Kidney (tissue), 14 donors: ENCODE measurements around the gene RGS6. TPM values are rescaled to one million over a fixed set of nuclear protein-coding genes. Genes with fewer than 3 reads are reported as not detected.

Experiments used
- DNase-seq, 5 donors: peaks; one replicate each; pipeline ENCODE4 v3.0.0-alpha.2; 2013 to 2020
- FAIRE-seq: peaks from 2 replicates; lab custom pipeline; 2012; peaks lifted over from hg19 to GRCh38; lab: Jason Lieb, UNC
- H3K27ac ChIP-seq, 2 donors: one replicate each; pipeline ENCODE4 v1.7.0; 2013; ENCODE audit warnings: low read depth in 2 of 2, low read length in 2 of 2, inconsistent platforms in 1 of 2
- H3K27me3 ChIP-seq: one replicate; pipeline ENCODE4 v1.7.1; 2013; ENCODE audit warnings: low read length, inconsistent platforms; ENCODE audit not compliant: control insufficient read depth, insufficient read depth
- H3K36me3 ChIP-seq, 3 donors: one replicate each; pipeline versions ENCODE4 v1.7.0 to v1.7.1; 2013; ENCODE audit warnings: low read length in 3 of 3, control low read depth in 1 of 3, inconsistent platforms in 1 of 3; ENCODE audit not compliant: insufficient read depth in 3 of 3, control insufficient read depth in 2 of 3
- H3K4me1 ChIP-seq, 3 donors: one replicate each; pipeline versions ENCODE4 v1.7.0 to v1.7.1; 2013; ENCODE audit warnings: low read length in 3 of 3, inconsistent platforms in 1 of 3, low read depth in 1 of 3; ENCODE audit not compliant: control insufficient read depth in 2 of 3, insufficient read depth in 2 of 3
- H3K4me3 ChIP-seq, 3 donors: one replicate each; pipeline versions ENCODE4 v1.7.0 to v1.8.1; 2013; ENCODE audit warnings: low read length in 3 of 3, control low read depth in 1 of 3, inconsistent platforms in 1 of 3
- H3K9ac ChIP-seq, 3 donors: one replicate each; pipeline versions ENCODE4 v1.7.0 to v1.7.1; 2013; ENCODE audit warnings: low read length in 3 of 3, control low read depth in 1 of 3, inconsistent platforms in 1 of 3
- H3K9me3 ChIP-seq, 3 donors: one replicate each; pipeline versions ENCODE4 v1.7.0 to v1.7.1; 2013; ENCODE audit warnings: low read length in 3 of 3, control low read depth in 1 of 3, inconsistent platforms in 1 of 3; ENCODE audit not compliant: control insufficient read depth in 2 of 3, insufficient read depth in 1 of 3
- intact Hi-C: fragments of 100-400 bp; cut with DNase I; formaldehyde crosslinking; loops from one replicate; pipeline ENCODE4 v1.11.1; 2022
- polyA plus RNA-seq: library from polyadenylated mRNA; stranded (reverse); fragments of 350-450 nt; fragmentation: Illumina TruSeq; extraction: RNeasy Lipid Tissue Mini Kit (QIAGEN cat#74804); gene quantifications from one replicate; pipeline ENCODE4 v1.2.3, GENCODE V29; 2014; ENCODE audit warnings: low read depth, low replicate concordance; ENCODE audit not compliant: insufficient read depth
- total RNA-seq: library from RNA; stranded (reverse); fragmentation: NEBNext Ultra II Directional; extraction: Animal tissue kit (Norgen Biotek cat#: 25700); gene quantifications from one replicate; pipeline ENCODE4 v1.2.1, GENCODE V29; 2021
- TF ChIP-seq, protein P1 (sequence below): IDR thresholded peaks from 3 replicates; pipeline ENCODE4 v1.5.1; 2012; ENCODE audit warnings: mild to moderate bottlenecking, moderate library complexity, borderline replicate concordance; ENCODE audit not compliant: insufficient read depth; ENCODE audit errors: extremely low read depth
- donor health status: control.
- donor health status: control.
- donor health status: control.
- donor health status: control.
- donor health status: control.
- donor health status: DM: yes; HTN: yes; CAD: no.
- donor health status: Normal renal cell carcinoma (clear cell type).

Gene RGS6
- total and polyA plus RNA-seq, 2 donors from 2014 or later = 1.1 to 1.4 TPM

- Histone ChIP-seq H3K27ac (no peak overlapping the region), H3K27me3 (no peaks in the 10 kb centered on the region), H3K4me3 (no peak overlapping the region), H3K9ac (no peak overlapping the region), H3K4me1 (no peaks in the 10 kb centered on the region), H3K36me3 (no peaks in the 10 kb centered on the region), H3K9me3 (no peaks in the 10 kb centered on the region)
- intact Hi-C loops = no loop called here
- TF ChIP-seq, protein P1, sequence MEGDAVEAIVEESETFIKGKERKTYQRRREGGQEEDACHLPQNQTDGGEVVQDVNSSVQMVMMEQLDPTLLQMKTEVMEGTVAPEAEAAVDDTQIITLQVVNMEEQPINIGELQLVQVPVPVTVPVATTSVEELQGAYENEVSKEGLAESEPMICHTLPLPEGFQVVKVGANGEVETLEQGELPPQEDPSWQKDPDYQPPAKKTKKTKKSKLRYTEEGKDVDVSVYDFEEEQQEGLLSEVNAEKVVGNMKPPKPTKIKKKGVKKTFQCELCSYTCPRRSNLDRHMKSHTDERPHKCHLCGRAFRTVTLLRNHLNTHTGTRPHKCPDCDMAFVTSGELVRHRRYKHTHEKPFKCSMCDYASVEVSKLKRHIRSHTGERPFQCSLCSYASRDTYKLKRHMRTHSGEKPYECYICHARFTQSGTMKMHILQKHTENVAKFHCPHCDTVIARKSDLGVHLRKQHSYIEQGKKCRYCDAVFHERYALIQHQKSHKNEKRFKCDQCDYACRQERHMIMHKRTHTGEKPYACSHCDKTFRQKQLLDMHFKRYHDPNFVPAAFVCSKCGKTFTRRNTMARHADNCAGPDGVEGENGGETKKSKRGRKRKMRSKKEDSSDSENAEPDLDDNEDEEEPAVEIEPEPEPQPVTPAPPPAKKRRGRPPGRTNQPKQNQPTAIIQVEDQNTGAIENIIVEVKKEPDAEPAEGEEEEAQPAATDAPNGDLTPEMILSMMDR = no peak
- DNase-seq (no peak), FAIRE-seq (no peak)
Measured at GRCh38 chr14:71913342-71913741, 18.9 kb upstream of the RGS6 start.

DNA sequence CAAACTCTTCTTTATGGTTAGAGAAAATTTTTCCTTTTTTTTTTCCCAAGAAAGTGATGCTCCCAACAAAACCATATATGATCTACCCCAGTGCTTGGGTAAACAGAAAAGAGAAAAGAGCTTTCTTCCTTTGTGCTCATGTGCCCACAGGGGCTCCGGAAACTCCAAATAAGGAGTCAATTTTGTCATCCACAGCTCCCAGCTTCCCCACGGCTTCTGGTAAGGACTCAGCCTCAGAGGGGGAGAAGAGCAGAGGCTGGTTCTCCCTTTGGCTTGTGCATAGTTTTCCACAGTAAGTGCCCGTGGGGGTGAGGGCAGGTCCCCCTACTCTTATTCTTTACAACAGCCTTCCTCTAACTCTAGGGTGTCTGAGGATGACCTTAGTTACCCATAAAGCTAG lies 13.3 kb upstream of the RGS6 start:
- Histone ChIP-seq H3K9ac (no peak overlapping the region), H3K4me1 (no peaks in the 10 kb centered on the region), H3K4me3 (no peak overlapping the region), H3K9me3 (no peaks in the 10 kb centered on the region), H3K27me3 (no peaks in the 10 kb centered on the region), H3K27ac (no peak overlapping the region), H3K36me3 (no peaks in the 10 kb centered on the region)
- no peak for DNase-seq
- intact Hi-C loops = no loop called here
- TF ChIP-seq, protein P1 = no peak
- no peak for FAIRE-seq

- no peaks in the 10 kb centered on the region for H3K4me1 ChIP-seq
- no peak overlapping the region for H3K27ac ChIP-seq
- TF ChIP-seq, protein P1 = no peak
- H3K9ac ChIP-seq = no peak overlapping the region
- H3K36me3 ChIP-seq = no peaks in the 10 kb centered on the region
- FAIRE-seq = no peak
- no peak for DNase-seq
- H3K27me3 ChIP-seq = no peaks in the 10 kb centered on the region
- intact Hi-C loops = no loop called here
- no peak overlapping the region for H3K4me3 ChIP-seq
- no peaks in the 10 kb centered on the region for H3K9me3 ChIP-seq
Measured at GRCh38 chr14:71923513-71923912, 8.7 kb upstream of the RGS6 start.
